Spleen (tissue), 11 donors: ENCODE measurements around the gene OXCT1. TPM values are rescaled to one million over a fixed set of nuclear protein-coding genes. Genes with fewer than 3 reads are reported as not detected.

Source experiments
- DNase-seq: peaks from one replicate; pipeline ENCODE4 v3.0.0-alpha.2; 2020
- H3K27ac ChIP-seq, 8 donors: fragments of 200-600 bp; sonication (generic) in 7 of 8; 1 replicate in 4 of 8; 2 replicates in 4 of 8; pipeline versions ENCODE4 v1.5.0 to v1.8.0; 2016 to 2021; ENCODE audit warnings: inconsistent platforms in 4 of 8, mild to moderate bottlenecking in 4 of 8, moderate library complexity in 1 of 8
- H3K27me3 ChIP-seq, 7 donors: fragments of 200-600 bp; sonication (generic) in 6 of 7; replicated peaks in 1 of 7; 1 replicate in 4 of 7; 2 replicates in 3 of 7; pipeline versions ENCODE4 v1.5.0 to v1.8.0; 2016 to 2021; ENCODE audit warnings: inconsistent platforms in 3 of 7, mild to moderate bottlenecking in 1 of 7
- H3K36me3 ChIP-seq, 6 donors: fragments of 200-600 bp; sonication (generic) in 5 of 6; 1 replicate in 4 of 6; 2 replicates in 2 of 6; pipeline versions ENCODE4 v1.5.0 to v1.8.0; 2016 to 2021; ENCODE audit warnings: inconsistent platforms in 2 of 6
- H3K4me1 ChIP-seq, 6 donors: fragments of 200-600 bp; sonication (generic) in 5 of 6; 1 replicate in 3 of 6; 2 replicates in 3 of 6; pipeline versions ENCODE4 v1.5.0 to v1.8.0; 2016 to 2021; ENCODE audit warnings: inconsistent platforms in 3 of 6
- H3K4me3 ChIP-seq, 8 donors: fragments of 200-600 bp; sonication (generic) in 7 of 8; 1 replicate in 4 of 8; 2 replicates in 4 of 8; pipeline versions ENCODE4 v1.5.0 to v1.8.0; 2016 to 2021; ENCODE audit warnings: inconsistent platforms in 4 of 8, mild to moderate bottlenecking in 4 of 8, moderate library complexity in 2 of 8
- H3K9me3 ChIP-seq, 8 donors: fragments of 200-600 bp; sonication (generic) in 7 of 8; 1 replicate in 4 of 8; 2 replicates in 4 of 8; pipeline versions ENCODE4 v1.5.0 to v1.8.0; 2016 to 2021; ENCODE audit warnings: inconsistent platforms in 4 of 8
- POLR2A ChIP-seq, 3 donors: fragments of 450-650 bp; IDR thresholded peaks; one replicate each; pipeline ENCODE4 v1.5.1; 2017; ENCODE audit warnings: antibody characterized with exemption in 3 of 3, mild to moderate bottlenecking in 1 of 3
- POLR2AphosphoS5 ChIP-seq, 3 donors: sonication (generic); formaldehyde crosslinking; IDR thresholded peaks; one replicate each; pipeline ENCODE4 v1.5.1; 2017; ENCODE audit warnings: antibody characterized with exemption in 3 of 3
- WGBS, 5 donors: extraction: QIAGEN DNeasy Blood & Tissue Kit in 3 of 5; methylation state at CpG; one replicate each; pipeline versions ENCODE4 v1.1.5 to v1.1.7; 2013 to 2018; 5-methylcytosine and 5-hydroxymethylcytosine counted together
- intact Hi-C: fragments of 100-400 bp; cut with DNase I; formaldehyde crosslinking; loops from one replicate; pipeline ENCODE4 v1.15.0; 2023; ENCODE audit warnings: low total_unique reads
- polyA plus RNA-seq, 3 donors: library from polyadenylated mRNA; stranded (reverse); fragments of 200-250 nt; gene quantifications; one replicate each; pipeline ENCODE4 v1.2.1, GENCODE V29; 2013
- total RNA-seq, 7 donors: library from RNA; depleted of rRNA in 3 of 7; stranded (reverse); fragments of >200 nt in 3 of 7; fragmentation: NEBNext Ultra II Directional in 4 of 7; extraction: Animal tissue kit (Norgen Biotek cat#: 25700) in 4 of 7; gene quantifications; one replicate each; pipeline versions ENCODE4 v1.1.0 to v1.2.1, GENCODE V29; 2016 to 2021
- TF ChIP-seq, protein P1 (sequence below), 11 experiments: fragments of 200-600 bp in 7 of 11; fragments of 450-650 bp in 4 of 11; sonication (generic) in 4 of 11; IDR thresholded peaks in 8 of 11; conservative IDR thresholded peaks in 3 of 11; 1 replicate in 7 of 11; 2 replicates in 4 of 11; pipeline versions ENCODE4 v1.4.0 to v1.8.0; 2016 to 2021; ENCODE audit warnings: antibody characterized with exemption in 11 of 11, inconsistent platforms in 4 of 11, mild to moderate bottlenecking in 1 of 11
- donor health status: healthy with polysubstance abuse.
- donor health status: DM: no; HTN: no; CAD: no; lungs with moderate emphysema.
- donor health status: DM: no; HTN: no; CAD: no.
- donor health status: Bipolar disorder and iron deficiency.
- donor health status: healthy.
- donor health status: DM: no; HTN: no; CAD: no.
- donor health status: DM: yes; HTN: yes; CAD: no.

The OXCT1 gene
- total and polyA plus RNA-seq, 10 donors = 7.0 to 16.7 (median 13.5) TPM

DNA sequence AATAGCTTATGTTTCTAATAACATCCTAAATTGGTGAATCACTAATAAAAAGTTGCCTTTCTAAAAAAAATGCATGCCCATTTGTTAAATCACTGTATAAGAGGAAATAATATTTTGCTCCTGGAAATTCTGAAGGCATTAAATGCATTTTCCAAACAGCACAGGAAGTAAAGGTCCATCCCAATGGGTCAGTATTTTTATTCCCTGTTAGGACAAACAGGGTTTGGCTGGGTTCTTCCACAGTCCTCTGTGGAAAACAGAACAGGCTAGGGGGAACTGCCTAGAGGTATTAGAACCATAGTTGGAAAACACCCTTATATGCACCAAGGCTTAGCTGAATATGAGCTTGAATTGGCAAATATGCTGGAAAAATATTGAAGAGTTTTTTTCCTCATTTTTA is 85.2 kb downstream of the OXCT1 start:
- TF ChIP-seq, protein P1, sequence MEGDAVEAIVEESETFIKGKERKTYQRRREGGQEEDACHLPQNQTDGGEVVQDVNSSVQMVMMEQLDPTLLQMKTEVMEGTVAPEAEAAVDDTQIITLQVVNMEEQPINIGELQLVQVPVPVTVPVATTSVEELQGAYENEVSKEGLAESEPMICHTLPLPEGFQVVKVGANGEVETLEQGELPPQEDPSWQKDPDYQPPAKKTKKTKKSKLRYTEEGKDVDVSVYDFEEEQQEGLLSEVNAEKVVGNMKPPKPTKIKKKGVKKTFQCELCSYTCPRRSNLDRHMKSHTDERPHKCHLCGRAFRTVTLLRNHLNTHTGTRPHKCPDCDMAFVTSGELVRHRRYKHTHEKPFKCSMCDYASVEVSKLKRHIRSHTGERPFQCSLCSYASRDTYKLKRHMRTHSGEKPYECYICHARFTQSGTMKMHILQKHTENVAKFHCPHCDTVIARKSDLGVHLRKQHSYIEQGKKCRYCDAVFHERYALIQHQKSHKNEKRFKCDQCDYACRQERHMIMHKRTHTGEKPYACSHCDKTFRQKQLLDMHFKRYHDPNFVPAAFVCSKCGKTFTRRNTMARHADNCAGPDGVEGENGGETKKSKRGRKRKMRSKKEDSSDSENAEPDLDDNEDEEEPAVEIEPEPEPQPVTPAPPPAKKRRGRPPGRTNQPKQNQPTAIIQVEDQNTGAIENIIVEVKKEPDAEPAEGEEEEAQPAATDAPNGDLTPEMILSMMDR (IDR thresholded peaks at IDR 0.05 in 8 of 11, conservative IDR thresholded peaks at IDR 0.05 in 3 of 11) = no peak
- TF ChIP-seq POLR2AphosphoS5 (IDR thresholded peaks at IDR 0.05) (no peak), POLR2A (IDR thresholded peaks at IDR 0.05) (no peak)
- Histone ChIP-seq H3K27ac (no peak overlapping the region), H3K27me3 (no peaks in the 10 kb centered on the region), H3K4me1 (peaks cover 0 to 3% (median 0%) of the 10 kb centered on the region in 6 donors), H3K4me3 (no peak overlapping the region), H3K36me3 (peaks cover 0 to 26% (median 4%) of the 10 kb centered on the region in 6 donors), H3K9me3 (no peaks in the 10 kb centered on the region)
- DNase-seq = no peak
- intact Hi-C loops = no loop called here

DNA sequence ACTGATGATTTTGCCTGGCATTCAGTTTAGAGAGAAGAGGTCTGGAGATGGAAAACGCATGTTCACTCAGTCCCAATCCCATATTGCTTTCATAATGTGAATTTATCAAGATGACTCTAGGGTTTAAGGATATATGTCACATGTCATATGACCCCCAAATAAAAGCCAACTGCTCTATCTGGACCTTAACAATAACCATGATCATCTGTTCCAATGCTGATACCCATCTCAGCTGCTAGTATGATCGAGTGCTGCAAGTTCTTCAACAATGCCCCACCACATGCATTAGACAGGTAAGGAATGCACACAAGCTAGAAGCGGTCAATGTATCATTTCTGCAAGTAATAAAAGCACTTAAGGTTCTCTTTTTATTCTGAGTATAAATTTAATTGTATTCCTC is 91.8 kb downstream of the OXCT1 start:
- Histone ChIP-seq H3K27ac (no peak overlapping the region), H3K36me3 (peaks cover 0 to 18% (median 0%) of the 10 kb centered on the region in 6 donors), H3K4me3 (no peak overlapping the region), H3K27me3 (no peaks in the 10 kb centered on the region), H3K4me1 (no peaks in the 10 kb centered on the region), H3K9me3 (no peaks in the 10 kb centered on the region)
- WGBS, 5 donors = 95 to 99% (median 97%) methylated on average over 3 of the region's 3 CpGs
- no peak for DNase-seq
- TF ChIP-seq, protein P1 (IDR thresholded peaks at IDR 0.05 in 8 of 11, conservative IDR thresholded peaks at IDR 0.05 in 3 of 11) = no peak
- TF ChIP-seq POLR2AphosphoS5 (IDR thresholded peaks at IDR 0.05) (no peak), POLR2A (IDR thresholded peaks at IDR 0.05) (no peak)
- intact Hi-C loops = no loop called here

DNA sequence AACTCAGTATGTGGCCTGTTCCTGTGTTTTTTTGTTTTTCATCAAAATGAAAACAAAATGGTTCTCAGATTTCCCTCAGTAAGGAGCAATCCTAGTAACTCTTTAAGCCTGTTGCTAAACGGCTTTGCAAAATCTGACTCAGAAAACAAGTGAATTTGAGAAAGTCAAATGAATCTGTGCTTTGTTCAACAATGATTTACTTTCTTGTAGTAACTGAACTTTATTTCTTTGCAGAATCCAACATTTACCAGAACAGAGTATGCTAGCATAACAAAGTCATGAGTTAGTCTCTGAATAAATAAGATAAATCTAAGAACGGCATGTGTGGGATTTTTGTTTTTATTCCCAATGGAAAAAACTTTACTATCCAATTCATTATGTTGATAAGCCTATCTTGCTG is 93.8 kb downstream of the OXCT1 start:
- Histone ChIP-seq H3K27ac (no peak overlapping the region), H3K4me3 (no peak overlapping the region), H3K36me3 (peaks cover 0 to 15% (median 0%) of the 10 kb centered on the region in 6 donors), H3K9me3 (no peaks in the 10 kb centered on the region), H3K4me1 (no peaks in the 10 kb centered on the region), H3K27me3 (no peaks in the 10 kb centered on the region)
- TF ChIP-seq POLR2AphosphoS5 (IDR thresholded peaks at IDR 0.05) (no peak), POLR2A (IDR thresholded peaks at IDR 0.05) (no peak)
- WGBS, 5 donors = 87 to 98% (median 94%) methylated on average over 2 of the region's 2 CpGs
- no peak for DNase-seq
- intact Hi-C loops = no loop called here

DNA sequence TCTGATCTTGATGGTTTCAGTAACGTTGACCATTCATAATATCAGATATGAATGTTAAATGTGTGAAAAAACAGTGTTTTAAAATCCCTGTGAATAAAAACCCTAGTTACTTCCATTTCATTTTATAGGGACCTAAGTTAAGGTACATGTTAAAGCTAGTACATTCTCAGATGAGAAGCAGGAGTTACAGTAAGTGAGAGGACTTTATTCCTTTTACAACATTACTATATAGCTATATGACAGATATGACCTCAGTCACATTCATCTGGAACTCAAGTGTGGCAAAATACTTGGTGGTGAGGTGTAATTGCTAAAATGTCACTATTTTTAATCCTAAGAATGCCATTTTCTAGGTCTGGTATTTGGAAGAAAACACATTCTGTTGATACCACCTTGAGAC is 96.4 kb downstream of the OXCT1 start:
- intact Hi-C loops = no loop called here
- Histone ChIP-seq H3K36me3 (peaks cover 0 to 19% (median 0%) of the 10 kb centered on the region in 6 donors), H3K27ac (no peak overlapping the region), H3K4me3 (no peak overlapping the region), H3K27me3 (no peaks in the 10 kb centered on the region), H3K4me1 (no peaks in the 10 kb centered on the region), H3K9me3 (no peaks in the 10 kb centered on the region)
- 89 to 98% (median 96%) methylated on average over 1 of the region's 1 CpG for WGBS, 5 donors
- DNase-seq = no peak
- TF ChIP-seq, protein P1 (IDR thresholded peaks at IDR 0.05 in 8 of 11, conservative IDR thresholded peaks at IDR 0.05 in 3 of 11) = no peak
- TF ChIP-seq POLR2AphosphoS5 (IDR thresholded peaks at IDR 0.05) (no peak), POLR2A (IDR thresholded peaks at IDR 0.05) (no peak)
